ENCODE data around the gene PGAP3.

The PGAP3 gene

GRCh38 chr17:39636927-39637736, 50.7 kb downstream of the PGAP3 start, which contains the start of gene STARD3:
STARD3 (plus strand) TSS chr17:39637144; CDS start chr17:39653532, 16,388 bp downstream.
- no peak for DNase-seq (ENCODE audit: low read depth)

- no peak for DNase-seq (ENCODE audit: low read depth)
Measured at GRCh38 chr17:39636587-39636926, 51.3 kb downstream of the PGAP3 start.

GRCh38 chr17:39635614-39636176, 52.2 kb downstream of the PGAP3 start:
- no peak for DNase-seq (ENCODE audit: low read depth)

- no peak for DNase-seq (ENCODE audit: low read depth)
Measured at GRCh38 chr17:39634384-39634871, 53.4 kb downstream of the PGAP3 start.

GRCh38 chr17:39633570-39634183, 54.2 kb downstream of the PGAP3 start:
- no peak for DNase-seq (ENCODE audit: low read depth)

GRCh38 chr17:39632153-39632941, 55.5 kb downstream of the PGAP3 start:
- DNase-seq (ENCODE audit: low read depth), result no peak

GRCh38 chr17:39631403-39631802, 56.5 kb downstream of the PGAP3 start:
- no peak for DNase-seq (ENCODE audit: low read depth)

- no peak for DNase-seq (ENCODE audit: low read depth)
Measured at GRCh38 chr17:39629898-39630297, 58.0 kb downstream of the PGAP3 start.

- no peak for DNase-seq (ENCODE audit: low read depth)
Measured at GRCh38 chr17:39629494-39629880, 58.4 kb downstream of the PGAP3 start.

- no peak for DNase-seq (ENCODE audit: low read depth)
Measured at GRCh38 chr17:39628655-39629493, 59.0 kb downstream of the PGAP3 start.

GRCh38 chr17:39627712-39628516, 59.9 kb downstream of the PGAP3 start:
- no peak for DNase-seq (ENCODE audit: low read depth)

- DNase-seq (ENCODE audit: low read depth), result no peak
Measured at GRCh38 chr17:39627047-39627711, 60.7 kb downstream of the PGAP3 start.

GRCh38 chr17:39626171-39627046, 61.4 kb downstream of the PGAP3 start, which contains the start of gene PPP1R1B:
PPP1R1B (plus strand) TSS chr17:39626952; CDS start chr17:39627393, 441 bp downstream.
- DNase-seq (ENCODE audit: low read depth), result no peak

- DNase-seq (ENCODE audit: low read depth), result no peak
Measured at GRCh38 chr17:39625198-39625785, 62.6 kb downstream of the PGAP3 start.

- no peak for DNase-seq (ENCODE audit: low read depth)
Measured at GRCh38 chr17:39624313-39624712, 63.5 kb downstream of the PGAP3 start.

GRCh38 chr17:39623356-39623950, 64.4 kb downstream of the PGAP3 start:
- no peak for DNase-seq (ENCODE audit: low read depth)

GRCh38 chr17:39622380-39623006, 65.4 kb downstream of the PGAP3 start:
- DNase-seq (ENCODE audit: low read depth), result no peak

All from HS-27A (cell line).